Stimulated activated naive CD8-positive, alpha-beta T cell treated with anti-CD3 and anti-CD28 coated beads, Interleukin-15, Interleukin-2, amounts not matched to agents 100 ng/mL and 50 ng/mL, for 24 hours (primary cell): ENCODE measurements around the gene CCDC138.
"Not testable (repeated sequence)": the region's sequence is repeated elsewhere in the genome, so short reads cannot be mapped to it uniquely, and the experiment has no call there.

Source experiments
- H3K27ac Mint-ChIP-seq: one replicate; pipeline ENCODE4 v1.8.0; 2021; ENCODE audit warnings: mild to moderate bottlenecking, mixed read lengths
- H3K27me3 Mint-ChIP-seq: one replicate; pipeline ENCODE4 v1.8.0; 2021; ENCODE audit warnings: mixed read lengths
- H3K36me3 Mint-ChIP-seq: one replicate; pipeline ENCODE4 v1.8.0; 2021; ENCODE audit warnings: low read depth, mixed read lengths
- H3K4me1 Mint-ChIP-seq: one replicate; pipeline ENCODE4 v1.8.0; 2021; ENCODE audit warnings: low read depth, mixed read lengths
- H3K4me3 Mint-ChIP-seq: one replicate; pipeline ENCODE4 v1.8.0; 2021; ENCODE audit warnings: mild to moderate bottlenecking, mixed read lengths
- H3K9me3 Mint-ChIP-seq: one replicate; pipeline ENCODE4 v1.8.0; 2021; ENCODE audit warnings: mixed read lengths

CCDC138 gene, protein sequence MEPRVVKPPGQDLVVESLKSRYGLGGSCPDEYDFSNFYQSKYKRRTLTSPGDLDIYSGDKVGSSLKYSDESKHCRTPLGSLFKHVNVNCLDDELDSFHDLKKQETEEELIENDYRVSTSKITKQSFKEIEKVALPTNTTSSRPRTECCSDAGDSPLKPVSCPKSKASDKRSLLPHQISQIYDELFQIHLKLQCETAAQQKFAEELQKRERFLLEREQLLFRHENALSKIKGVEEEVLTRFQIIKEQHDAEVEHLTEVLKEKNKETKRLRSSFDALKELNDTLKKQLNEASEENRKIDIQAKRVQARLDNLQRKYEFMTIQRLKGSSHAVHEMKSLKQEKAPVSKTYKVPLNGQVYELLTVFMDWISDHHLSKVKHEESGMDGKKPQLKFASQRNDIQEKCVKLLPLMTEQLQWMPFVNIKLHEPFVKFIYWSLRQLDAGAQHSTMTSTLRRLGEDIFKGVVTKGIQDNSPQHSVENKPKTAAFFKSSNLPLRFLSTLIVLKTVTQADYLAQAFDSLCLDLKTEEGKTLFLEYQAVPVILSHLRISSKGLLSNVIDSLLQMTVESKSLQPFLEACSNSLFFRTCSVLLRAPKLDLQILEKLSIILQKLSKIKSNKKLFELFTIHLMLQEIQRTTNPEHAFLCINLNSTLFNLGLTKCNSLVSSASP

GRCh38 chr2:108786354-108787215, at the start of gene CCDC138:
TSS of gene CCDC138 (plus strand) at chr2:108786771. CDS start at chr2:108786823, 52 bp downstream.
- peaks cover 24% of the 10 kb centered on the region for H3K4me1 Mint-ChIP-seq
- H3K27me3 Mint-ChIP-seq: no peaks in the 10 kb centered on the region
- no peaks in the 10 kb centered on the region for H3K9me3 Mint-ChIP-seq
- H3K36me3 Mint-ChIP-seq: peaks cover 47% of the 10 kb centered on the region
- H3K27ac Mint-ChIP-seq: peak within 1 kb of the TSS; percentile 93
- H3K4me3 Mint-ChIP-seq: peak within 1 kb of the TSS; percentile 98

GRCh38 chr2:108757973-108758372, 28.6 kb upstream of the CCDC138 start:
- H3K4me3 Mint-ChIP-seq, H3K9me3 Mint-ChIP-seq, H3K27ac Mint-ChIP-seq, H3K27me3 Mint-ChIP-seq, H3K4me1 Mint-ChIP-seq: not testable (repeated sequence)
- peaks cover 49% of the 10 kb centered on the region for H3K36me3 Mint-ChIP-seq

DNA sequence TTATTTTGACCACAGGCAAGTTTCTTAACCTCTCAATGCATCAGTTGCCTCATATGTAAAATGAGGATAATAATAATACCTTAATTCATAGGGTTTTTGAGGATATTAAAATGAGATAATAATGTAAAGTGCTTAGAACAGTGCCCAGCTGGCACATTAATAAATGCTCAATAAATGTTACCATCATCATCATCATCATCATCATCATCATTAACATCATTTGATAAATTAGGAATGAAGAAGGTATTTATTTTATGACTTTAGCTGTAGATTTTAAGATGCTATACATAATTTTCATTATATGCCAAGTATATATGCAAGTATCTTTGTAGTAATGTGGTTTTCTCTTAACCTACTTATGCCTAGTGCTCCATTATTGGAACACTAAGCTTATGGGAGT, 24.0 kb upstream of the CCDC138 start:
- H3K4me1 Mint-ChIP-seq, H3K27me3 Mint-ChIP-seq, H3K4me3 Mint-ChIP-seq, H3K9me3 Mint-ChIP-seq, H3K27ac Mint-ChIP-seq: not testable (repeated sequence)
- peaks cover 69% of the 10 kb centered on the region for H3K36me3 Mint-ChIP-seq

GRCh38 chr2:108766671-108767070, 19.9 kb upstream of the CCDC138 start:
- H3K9me3 Mint-ChIP-seq, H3K27me3 Mint-ChIP-seq, H3K4me3 Mint-ChIP-seq, H3K4me1 Mint-ChIP-seq, H3K27ac Mint-ChIP-seq: not testable (repeated sequence)
- H3K36me3 Mint-ChIP-seq: peaks cover 63% of the 10 kb centered on the region

GRCh38 chr2:108767859-108768258, 18.7 kb upstream of the CCDC138 start:
- H3K27ac Mint-ChIP-seq: peak overlapping the region; percentile 28
- not testable (repeated sequence) for H3K27me3 Mint-ChIP-seq, H3K4me1 Mint-ChIP-seq, H3K9me3 Mint-ChIP-seq, H3K4me3 Mint-ChIP-seq
- peaks cover 70% of the 10 kb centered on the region for H3K36me3 Mint-ChIP-seq

- Mint-ChIP-seq H3K4me3 (no peak overlapping the region), H3K36me3 (peaks cover 70% of the 10 kb centered on the region), H3K4me1 (no peaks in the 10 kb centered on the region), H3K9me3 (no peaks in the 10 kb centered on the region), H3K27me3 (no peaks in the 10 kb centered on the region), H3K27ac (no peak overlapping the region)
Measured at GRCh38 chr2:108776475-108776874, 10.1 kb upstream of the CCDC138 start.

DNA sequence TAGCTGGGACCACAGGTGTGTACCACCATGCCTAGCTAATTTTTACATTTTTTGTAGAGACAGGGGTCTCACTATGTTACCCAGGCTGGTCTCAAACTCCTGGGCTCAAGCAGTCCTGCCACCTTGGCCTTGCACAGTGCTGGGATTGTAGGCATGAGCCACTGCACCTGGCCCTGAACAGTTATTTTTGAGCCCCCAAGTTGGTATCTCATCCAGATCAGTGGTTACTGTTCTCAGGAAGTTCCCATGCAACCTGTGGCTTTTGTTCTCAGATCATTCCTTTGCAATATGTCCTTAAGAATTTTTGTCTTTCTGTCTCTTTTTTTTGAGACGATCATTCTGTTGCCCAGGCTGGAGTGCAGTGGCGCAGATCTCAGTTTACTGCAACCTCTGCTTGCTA, 7.7 kb upstream of the CCDC138 start:
- no peaks in the 10 kb centered on the region for H3K27me3 Mint-ChIP-seq
- no peak overlapping the region for H3K27ac Mint-ChIP-seq
- H3K4me1 Mint-ChIP-seq: no peaks in the 10 kb centered on the region
- H3K36me3 Mint-ChIP-seq: peaks cover 68% of the 10 kb centered on the region
- no peaks in the 10 kb centered on the region for H3K9me3 Mint-ChIP-seq
- H3K4me3 Mint-ChIP-seq: no peak overlapping the region

GRCh38 chr2:108786008-108786353, 590 bp upstream of the CCDC138 start:
- Mint-ChIP-seq H3K4me3 (peak overlapping the region; percentile 98), H3K27me3 (no peaks in the 10 kb centered on the region), H3K36me3 (peaks cover 43% of the 10 kb centered on the region), H3K4me1 (peaks cover 24% of the 10 kb centered on the region), H3K27ac (peak overlapping the region; percentile 93), H3K9me3 (no peaks in the 10 kb centered on the region)

DNA sequence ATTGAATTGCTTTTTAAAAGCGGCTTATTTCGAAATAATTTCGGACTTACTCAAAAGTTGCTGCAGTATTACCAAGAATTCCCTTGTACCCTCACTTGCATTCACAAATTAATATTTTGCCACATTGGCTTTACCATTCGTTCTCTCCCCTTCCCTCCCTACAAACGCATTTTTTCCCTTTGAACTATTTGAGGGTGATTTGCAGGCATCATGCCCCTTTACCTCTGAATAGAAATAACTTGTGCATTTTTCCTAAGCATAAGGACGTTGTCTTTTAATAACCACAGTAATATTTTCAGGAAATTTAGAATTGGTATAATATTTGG, 608 bp downstream of the CCDC138 start:
- Mint-ChIP-seq H3K27me3 (no peaks in the 10 kb centered on the region), H3K4me1 (peaks cover 24% of the 10 kb centered on the region), H3K36me3 (peaks cover 47% of the 10 kb centered on the region), H3K27ac (peak overlapping the region; percentile 82), H3K4me3 (peak overlapping the region; percentile 98), H3K9me3 (no peaks in the 10 kb centered on the region)

GRCh38 chr2:108803045-108803736, 16.6 kb downstream of the CCDC138 start:
- Mint-ChIP-seq H3K4me1 (no peaks in the 10 kb centered on the region), H3K27ac (no peak overlapping the region), H3K36me3 (peaks cover 61% of the 10 kb centered on the region), H3K27me3 (no peaks in the 10 kb centered on the region), H3K9me3 (no peaks in the 10 kb centered on the region), H3K4me3 (no peak overlapping the region)

DNA sequence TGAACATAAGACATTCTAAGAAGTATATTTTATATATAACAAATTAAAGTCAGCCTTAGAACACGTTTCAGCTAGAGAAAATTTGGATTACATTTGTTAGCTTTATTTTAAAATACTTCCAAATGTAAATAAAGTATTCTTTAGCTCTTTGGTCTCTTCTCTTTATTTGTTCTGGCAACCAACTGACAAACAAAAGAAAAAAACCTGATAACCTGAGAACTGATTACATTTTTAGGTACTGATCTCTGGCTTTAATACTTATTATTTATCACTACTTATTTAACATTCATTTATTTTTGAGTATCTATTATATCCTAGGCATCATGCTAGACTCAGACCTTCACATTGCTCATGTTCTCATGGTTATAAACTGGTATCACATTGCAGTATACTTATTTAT, 18.5 kb downstream of the CCDC138 start:
- no peak overlapping the region for H3K4me3 Mint-ChIP-seq
- H3K9me3 Mint-ChIP-seq: peaks cover 12% of the 10 kb centered on the region
- H3K36me3 Mint-ChIP-seq: peaks cover 62% of the 10 kb centered on the region
- no peaks in the 10 kb centered on the region for H3K4me1 Mint-ChIP-seq
- no peaks in the 10 kb centered on the region for H3K27me3 Mint-ChIP-seq
- no peak overlapping the region for H3K27ac Mint-ChIP-seq

GRCh38 chr2:108805782-108806181, 19.2 kb downstream of the CCDC138 start:
- H3K36me3 Mint-ChIP-seq: peaks cover 66% of the 10 kb centered on the region
- H3K4me3 Mint-ChIP-seq: no peak overlapping the region

DNA sequence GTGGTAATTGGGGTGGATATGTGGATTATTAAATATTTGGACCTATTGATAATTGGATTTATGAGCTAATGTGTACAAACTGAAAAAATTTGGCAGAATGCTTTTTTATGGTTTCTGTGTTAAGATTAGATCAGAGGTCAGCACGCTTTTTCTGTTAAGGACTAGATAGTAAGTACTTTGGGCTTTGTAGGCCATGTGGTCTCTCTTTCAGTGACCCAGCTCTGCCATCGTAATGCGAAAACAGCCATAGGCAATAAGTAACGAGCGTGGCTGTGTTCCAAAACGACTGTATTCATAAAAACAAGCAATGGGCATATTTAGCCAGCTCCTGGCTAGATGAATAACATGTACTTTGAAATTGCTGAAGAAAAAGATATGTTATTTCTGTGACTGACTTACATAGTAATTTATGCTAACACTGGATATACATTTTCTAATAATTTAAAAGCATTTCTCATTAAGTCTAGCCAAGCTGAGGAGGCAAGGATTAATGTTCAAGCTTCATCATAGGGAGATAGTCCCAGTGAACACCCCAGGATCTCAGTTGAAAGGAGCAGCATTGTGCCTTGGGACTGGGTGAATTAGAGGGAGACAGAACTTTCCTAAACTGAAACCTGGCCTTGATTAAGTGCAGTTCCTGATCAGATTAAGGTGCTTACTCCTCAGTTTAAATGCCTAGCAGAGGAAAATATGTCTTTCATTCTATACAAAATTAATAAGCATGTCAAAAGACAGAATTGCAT, 20.0 kb downstream of the CCDC138 start:
- Mint-ChIP-seq H3K27ac (no peak overlapping the region), H3K9me3 (peaks cover 17% of the 10 kb centered on the region), H3K27me3 (no peaks in the 10 kb centered on the region), H3K4me3 (no peak overlapping the region), H3K4me1 (no peaks in the 10 kb centered on the region), H3K36me3 (peaks cover 71% of the 10 kb centered on the region)

More at GRCh38 chr2:108805782-108806181, 19.2 kb downstream of the CCDC138 start:
- Mint-ChIP-seq H3K27me3 (no peaks in the 10 kb centered on the region), H3K27ac (no peak overlapping the region), H3K9me3 (peaks cover 17% of the 10 kb centered on the region), H3K4me1 (no peaks in the 10 kb centered on the region)

- H3K36me3 Mint-ChIP-seq: peaks cover 72% of the 10 kb centered on the region
- H3K27ac Mint-ChIP-seq: no peak overlapping the region
- H3K4me3 Mint-ChIP-seq: no peak overlapping the region
- peaks cover 17% of the 10 kb centered on the region for H3K9me3 Mint-ChIP-seq
- H3K27me3 Mint-ChIP-seq: no peaks in the 10 kb centered on the region
- H3K4me1 Mint-ChIP-seq: no peaks in the 10 kb centered on the region
Measured at GRCh38 chr2:108809936-108810335, 23.4 kb downstream of the CCDC138 start.
